ENCODE measurements around the gene L1CAM. TPM values are rescaled to one million over a fixed set of nuclear protein-coding genes. Genes with fewer than 3 reads are reported as not detected.

Gene L1CAM
- total and polyA plus RNA-seq, 4 donors = 0.19 to 0.83 (median 0.47) TPM

- peaks cover 0 to 4% (median 0%) of the 10 kb centered on the region in 4 donors for H3K9me3 ChIP-seq (ENCODE audit: control insufficient read depth in 4 of 4, insufficient read depth in 3 of 4, low read length in 3 of 4)
- TF ChIP-seq CTCF (IDR thresholded peaks at IDR 0.05; ENCODE audit: control extremely low read depth, extremely low read depth) = no peak
- no peak overlapping the region for H3K27ac ChIP-seq (ENCODE audit: low read depth in 1 of 2, low read length in 1 of 2)
- DNase-seq (no peak), ATAC-seq (ENCODE audit: insufficient read depth, low FRiP score) (no peak)
- H3K4me3 ChIP-seq = no peak overlapping the region
- no peaks in the 10 kb centered on the region for H3K4me1 ChIP-seq (ENCODE audit: control insufficient read depth in 5 of 5, insufficient read depth in 5 of 5, low read length in 5 of 5)
- H3K9ac ChIP-seq (ENCODE audit: insufficient read depth in 1 of 2, low read length in 2 of 2) = no peak overlapping the region
- H3K36me3 ChIP-seq (ENCODE audit: control insufficient read depth in 4 of 4, insufficient read depth in 4 of 4, low read length in 4 of 4) = no peaks in the 10 kb centered on the region
- WGBS, 2 donors = 73 to 83% methylated on average over 1 to 2 of the region's 2 CpGs
- peaks cover 7 to 22% (median 12%) of the 10 kb centered on the region in 3 donors for H3K27me3 ChIP-seq (ENCODE audit: control insufficient read depth in 3 of 3, insufficient read depth in 3 of 3, low read length in 2 of 3)
Observed at GRCh38 chrX:153857348-153857903, 28.5 kb downstream of the L1CAM start.

GRCh38 chrX:153854702-153855101 lies 31.3 kb downstream of the L1CAM start:
- Histone ChIP-seq H3K9ac (ENCODE audit: insufficient read depth in 1 of 2, low read length in 2 of 2) (no peak overlapping the region), H3K9me3 (ENCODE audit: control insufficient read depth in 4 of 4, insufficient read depth in 3 of 4, low read length in 3 of 4) (peaks cover 0 to 4% (median 0%) of the 10 kb centered on the region in 4 donors), H3K4me1 (ENCODE audit: control insufficient read depth in 5 of 5, insufficient read depth in 5 of 5, low read length in 5 of 5) (no peaks in the 10 kb centered on the region), H3K4me3 (no peak overlapping the region), H3K27ac (ENCODE audit: low read depth in 1 of 2, low read length in 1 of 2) (no peak overlapping the region), H3K27me3 (ENCODE audit: control insufficient read depth in 3 of 3, insufficient read depth in 3 of 3, low read length in 2 of 3) (peaks cover 9 to 24% (median 12%) of the 10 kb centered on the region in 3 donors), H3K36me3 (ENCODE audit: control insufficient read depth in 4 of 4, insufficient read depth in 4 of 4, low read length in 4 of 4) (no peaks in the 10 kb centered on the region)
- ATAC-seq (ENCODE audit: insufficient read depth, low FRiP score) (no peak), DNase-seq (no peak)
- TF ChIP-seq CTCF (IDR thresholded peaks at IDR 0.05; ENCODE audit: control extremely low read depth, extremely low read depth) = no peak
- 72 to 79% methylated on average over 9 of the region's 9 CpGs for WGBS, 2 donors

- 89 to 97% methylated on average over 3 of the region's 3 CpGs for WGBS, 2 donors
- ATAC-seq (ENCODE audit: insufficient read depth, low FRiP score) (no peak), DNase-seq (no peak)
- Histone ChIP-seq H3K27me3 (ENCODE audit: control insufficient read depth in 3 of 3, insufficient read depth in 3 of 3, low read length in 2 of 3) (peaks cover 9 to 22% (median 12%) of the 10 kb centered on the region in 3 donors), H3K9ac (ENCODE audit: insufficient read depth in 1 of 2, low read length in 2 of 2) (no peak overlapping the region), H3K9me3 (ENCODE audit: control insufficient read depth in 4 of 4, insufficient read depth in 3 of 4, low read length in 3 of 4) (peaks cover 0 to 4% (median 0%) of the 10 kb centered on the region in 4 donors), H3K36me3 (ENCODE audit: control insufficient read depth in 4 of 4, insufficient read depth in 4 of 4, low read length in 4 of 4) (no peaks in the 10 kb centered on the region), H3K27ac (ENCODE audit: low read depth in 1 of 2, low read length in 1 of 2) (no peak overlapping the region), H3K4me1 (ENCODE audit: control insufficient read depth in 5 of 5, insufficient read depth in 5 of 5, low read length in 5 of 5) (no peaks in the 10 kb centered on the region), H3K4me3 (no peak overlapping the region)
- TF ChIP-seq CTCF (IDR thresholded peaks at IDR 0.05; ENCODE audit: control extremely low read depth, extremely low read depth) = no peak
Observed at GRCh38 chrX:153853902-153854267, 32.1 kb downstream of the L1CAM start.
